Liver (tissue), 9 donors: Measurements from ENCODE around the gene OPA3. TPM values are rescaled to one million over a fixed set of nuclear protein-coding genes. Genes with fewer than 3 reads are reported as not detected.

ENCODE experiments used
- DNase-seq: peaks from one replicate; pipeline ENCODE4 v3.0.0-alpha.2; 2017; ENCODE audit warnings: low spot score
- H3K27ac ChIP-seq, 2 donors: one replicate each; pipeline ENCODE4 v1.7.0; 2013; ENCODE audit warnings: inconsistent platforms in 2 of 2, low read length in 2 of 2, control low read depth in 1 of 2, low read depth in 1 of 2, mild to moderate bottlenecking in 1 of 2
- H3K27me3 ChIP-seq, 4 donors: one replicate each; pipeline versions ENCODE4 v1.6.1 to v1.7.0; 2013; ENCODE audit warnings: low read length in 3 of 4, inconsistent platforms in 1 of 4, mild to moderate bottlenecking in 1 of 4, moderate library complexity in 1 of 4; ENCODE audit not compliant: control insufficient read depth in 4 of 4, insufficient read depth in 4 of 4
- H3K36me3 ChIP-seq, 4 donors: one replicate each; pipeline versions ENCODE4 v1.6.1 to v1.7.0; 2013; ENCODE audit warnings: low read length in 3 of 4, mild to moderate bottlenecking in 3 of 4, low read depth in 1 of 4, moderate library complexity in 1 of 4; ENCODE audit not compliant: control insufficient read depth in 4 of 4, insufficient read depth in 3 of 4
- H3K4me1 ChIP-seq, 4 donors: one replicate each; pipeline versions ENCODE4 v1.6.1 to v1.7.0; 2013; ENCODE audit warnings: low read length in 3 of 4, mild to moderate bottlenecking in 3 of 4, moderate library complexity in 1 of 4; ENCODE audit not compliant: control insufficient read depth in 4 of 4, insufficient read depth in 4 of 4
- H3K4me3 ChIP-seq, 3 donors: one replicate each; pipeline versions ENCODE4 v1.6.1 to v1.7.0; 2013; ENCODE audit warnings: low read length in 3 of 3, control low read depth in 1 of 3, low read depth in 1 of 3, mild to moderate bottlenecking in 1 of 3
- H3K9ac ChIP-seq, 2 donors: one replicate each; pipeline ENCODE4 v1.7.0; 2013; ENCODE audit warnings: low read length in 2 of 2, mild to moderate bottlenecking in 2 of 2, moderate library complexity in 2 of 2, control low read depth in 1 of 2, low read depth in 1 of 2
- H3K9me3 ChIP-seq, 4 donors: one replicate each; pipeline versions ENCODE4 v1.6.1 to v1.7.0; 2013; ENCODE audit warnings: low read length in 3 of 4; ENCODE audit not compliant: control insufficient read depth in 4 of 4
- ATF3 ChIP-seq: IDR thresholded peaks from 2 replicates; pipeline ENCODE4 v1.6.1; 2016; ENCODE audit warnings: antibody characterized with exemption
- CTCF ChIP-seq: fragments of 150-350 bp; IDR thresholded peaks from 2 replicates; pipeline ENCODE4 v1.5.1; 2017; ENCODE audit warnings: improper control_type of control experiment, low read depth, low read length; ENCODE audit not compliant: missing input control
- EGR1 ChIP-seq, 2 donors: IDR thresholded peaks; 2 replicates each; pipeline ENCODE4 v1.6.1; 2016 to 2018; ENCODE audit warnings: antibody characterized with exemption in 2 of 2, low read depth in 2 of 2
- FOXA1 ChIP-seq: IDR thresholded peaks from 2 replicates; pipeline ENCODE4 v1.6.1; 2016; ENCODE audit warnings: antibody characterized with exemption
- FOXA2 ChIP-seq: IDR thresholded peaks from 2 replicates; pipeline ENCODE4 v1.6.1; 2016; ENCODE audit warnings: antibody characterized with exemption
- GABPA ChIP-seq, 2 donors: IDR thresholded peaks in 1 of 2; conservative IDR thresholded peaks in 1 of 2; 2 replicates each; pipeline ENCODE4 v1.6.1; 2016; ENCODE audit warnings: antibody characterized with exemption in 2 of 2, mild to moderate bottlenecking in 1 of 2, moderate library complexity in 1 of 2
- HNF4G ChIP-seq: IDR thresholded peaks from 2 replicates; pipeline ENCODE4 v1.6.1; 2016; ENCODE audit warnings: antibody characterized with exemption
- NR2F2 ChIP-seq: IDR thresholded peaks from 2 replicates; pipeline ENCODE4 v1.6.1; 2016; ENCODE audit warnings: antibody characterized with exemption
- RAD21 ChIP-seq, 2 donors: IDR thresholded peaks; 2 replicates each; pipeline ENCODE4 v1.6.1; 2016; ENCODE audit warnings: antibody characterized with exemption in 2 of 2, mild to moderate bottlenecking in 2 of 2
- SP1 ChIP-seq: IDR thresholded peaks from 2 replicates; pipeline ENCODE4 v1.6.1; 2018; ENCODE audit warnings: antibody characterized with exemption, mild to moderate bottlenecking
- TAF1 ChIP-seq: conservative IDR thresholded peaks from 2 replicates; pipeline ENCODE4 v1.6.1; 2016; ENCODE audit warnings: antibody characterized with exemption, mild to moderate bottlenecking
- YY1 ChIP-seq: IDR thresholded peaks from 2 replicates; pipeline ENCODE4 v1.6.1; 2016; ENCODE audit warnings: antibody characterized with exemption, mild to moderate bottlenecking
- ZBTB33 ChIP-seq: IDR thresholded peaks from 2 replicates; pipeline ENCODE4 v1.6.1; 2016; ENCODE audit warnings: antibody characterized with exemption
- WGBS: extraction: QIAGEN DNeasy Blood & Tissue Kit; methylation state at CpG from one replicate; pipeline ENCODE4 v1.1.7; 2013; 5-methylcytosine and 5-hydroxymethylcytosine counted together
- polyA plus RNA-seq, 2 donors: library from polyadenylated mRNA; stranded (reverse) in 1 of 2; unstranded in 1 of 2; fragments of 200-250 nt in 1 of 2; fragments of >200 nt in 1 of 2; fragmentation: Nextera tagmentation in 1 of 2; extraction: Ambion mirVana in 1 of 2; gene quantifications; one replicate each; pipeline versions ENCODE4 v1.2.1 to v1.2.3, GENCODE V29; 2013 to 2015
- total RNA-seq, 2 donors: library from RNA; depleted of rRNA; stranded (reverse); fragments of >200 nt; gene quantifications; one replicate each; pipeline ENCODE4 v1.2.3, GENCODE V29; 2014
- TF ChIP-seq, protein P1 (sequence below): IDR thresholded peaks from 2 replicates; pipeline ENCODE4 v1.6.1; 2016; ENCODE audit warnings: antibody characterized with exemption
- donor health status: healthy.
- donor health status: healthy.
- donor health status: healthy.
- donor health status: healthy.
- donor health status: healthy.

OPA3 gene
- total and polyA plus RNA-seq, 4 donors, result 3.8 to 9.4 (median 6.2) TPM

DNA sequence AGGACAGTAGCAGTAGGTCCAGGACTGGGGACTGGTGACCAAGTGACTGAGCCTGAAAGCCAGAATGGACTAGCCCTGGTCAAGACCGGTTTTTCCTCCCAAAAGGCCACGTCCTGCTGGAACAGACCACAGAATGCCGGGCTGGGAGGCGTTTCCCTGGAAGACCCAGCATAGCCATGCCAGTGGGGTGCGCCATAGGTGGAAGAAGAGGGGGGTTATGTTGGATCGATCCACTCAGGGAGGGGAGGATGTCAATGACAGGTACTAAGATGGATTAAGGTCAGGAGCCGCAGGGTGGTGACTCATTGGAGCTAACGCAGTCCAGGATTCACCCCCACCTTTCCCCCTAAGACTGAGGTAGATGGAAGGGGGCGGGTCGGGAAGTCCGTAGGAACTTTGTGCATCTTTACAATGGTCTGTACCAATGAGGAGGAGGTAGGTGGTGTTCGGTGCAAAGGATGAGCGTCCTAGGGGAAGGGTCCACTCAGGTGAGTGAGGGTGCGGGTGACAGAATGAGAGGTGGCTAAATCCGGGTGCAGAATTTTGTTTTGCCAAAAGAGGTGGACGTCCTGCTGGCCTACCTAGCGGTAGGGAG lies 56.4 kb downstream of the OPA3 start:
- no peak overlapping the region for H3K4me3 ChIP-seq
- WGBS, result 45% methylated on average over 17 of the region's 17 CpGs
- no peaks in the 10 kb centered on the region for H3K27me3 ChIP-seq
- no peak for DNase-seq
- H3K4me1 ChIP-seq, result peaks cover 5 to 23% (median 9%) of the 10 kb centered on the region in 4 donors
- no peak overlapping the region for H3K27ac ChIP-seq
- H3K9ac ChIP-seq, result no peak overlapping the region
- H3K36me3 ChIP-seq, result peaks cover 0 to 11% (median under 1%) of the 10 kb centered on the region in 4 donors
- TF ChIP-seq EGR1 (IDR thresholded peaks at IDR 0.05; ENCODE audit: low read depth in 2 of 2) (no peak), NR2F2 (no peak), ZBTB33 (no peak), CTCF (no peak), SP1 (no peak), TAF1 (no peak), FOXA1 (no peak), HNF4G (no peak), RAD21 (IDR thresholded peaks at IDR 0.05) (no peak), ATF3 (no peak), FOXA2 (no peak), YY1 (no peak)
- TF ChIP-seq, protein P1, sequence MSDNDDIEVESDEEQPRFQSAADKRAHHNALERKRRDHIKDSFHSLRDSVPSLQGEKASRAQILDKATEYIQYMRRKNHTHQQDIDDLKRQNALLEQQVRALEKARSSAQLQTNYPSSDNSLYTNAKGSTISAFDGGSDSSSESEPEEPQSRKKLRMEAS, result no peak
- no peaks in the 10 kb centered on the region for H3K9me3 ChIP-seq

DNA sequence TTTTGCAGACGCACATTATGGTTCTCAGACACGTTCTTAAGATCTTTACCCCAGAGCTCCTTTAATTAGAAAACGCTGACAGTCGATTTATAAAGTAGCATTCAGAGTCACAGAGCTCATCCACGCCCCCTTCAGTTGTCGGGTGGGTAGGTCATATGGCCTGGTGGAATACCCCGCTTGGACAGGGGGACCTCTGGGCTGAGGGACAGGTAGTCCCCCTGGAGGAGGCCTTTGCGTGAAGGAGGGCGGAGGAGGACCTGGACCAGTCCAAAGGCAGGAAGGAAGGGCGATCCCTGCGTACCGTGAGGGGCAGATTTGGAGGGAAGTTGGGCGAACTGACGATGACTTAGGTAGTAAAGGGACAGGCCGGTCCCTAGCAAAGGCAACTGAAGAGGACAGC lies 56.9 kb downstream of the OPA3 start:
- Histone ChIP-seq H3K27me3 (no peaks in the 10 kb centered on the region), H3K4me1 (peaks cover 5 to 23% (median 9%) of the 10 kb centered on the region in 4 donors), H3K4me3 (no peak overlapping the region), H3K9me3 (no peaks in the 10 kb centered on the region), H3K27ac (no peak overlapping the region), H3K36me3 (peaks cover 0 to 11% (median 2%) of the 10 kb centered on the region in 4 donors), H3K9ac (no peak overlapping the region)
- DNase-seq, result no peak
- no peak for TF ChIP-seq GABPA (IDR thresholded peaks at IDR 0.05 in 1 of 2, conservative IDR thresholded peaks at IDR 0.05 in 1 of 2)
- no peak for TF ChIP-seq FOXA1
- TF ChIP-seq ATF3, result no peak
- TF ChIP-seq EGR1 (IDR thresholded peaks at IDR 0.05; ENCODE audit: low read depth in 2 of 2), result no peak
- TF ChIP-seq NR2F2, result no peak
- 88% methylated on average over 15 of the region's 15 CpGs for WGBS
